ENCODE measurements around the gene ADGRL3.
A peak's percentile ranks its signal among the peaks of the same experiment; 100 is the strongest.
"Not testable (repeated sequence)": the region's sequence is repeated elsewhere in the genome, so short reads cannot be mapped to it uniquely, and the experiment has no call there.

The ADGRL3 gene

DNA sequence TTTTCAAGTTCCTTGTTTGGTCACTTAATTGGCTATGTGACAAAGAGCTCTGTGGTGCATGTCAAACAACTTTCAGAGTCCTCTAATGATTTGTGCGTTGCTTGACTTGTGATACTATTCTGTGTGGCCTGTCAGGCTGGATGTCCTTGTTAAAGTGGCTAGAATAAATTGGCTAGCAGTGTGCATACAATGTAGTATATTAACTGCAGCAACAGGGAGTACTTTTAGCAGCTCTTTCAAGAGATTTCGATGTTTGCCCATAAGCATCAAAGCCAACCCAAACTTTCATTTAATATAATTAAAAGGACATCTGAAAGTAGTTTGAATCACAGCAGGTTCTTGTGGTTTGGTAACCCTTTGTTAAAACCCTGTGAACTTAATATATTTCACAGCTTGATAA lies 718.9 kb downstream of the ADGRL3 start:
- no peak for DNase-seq

DNA sequence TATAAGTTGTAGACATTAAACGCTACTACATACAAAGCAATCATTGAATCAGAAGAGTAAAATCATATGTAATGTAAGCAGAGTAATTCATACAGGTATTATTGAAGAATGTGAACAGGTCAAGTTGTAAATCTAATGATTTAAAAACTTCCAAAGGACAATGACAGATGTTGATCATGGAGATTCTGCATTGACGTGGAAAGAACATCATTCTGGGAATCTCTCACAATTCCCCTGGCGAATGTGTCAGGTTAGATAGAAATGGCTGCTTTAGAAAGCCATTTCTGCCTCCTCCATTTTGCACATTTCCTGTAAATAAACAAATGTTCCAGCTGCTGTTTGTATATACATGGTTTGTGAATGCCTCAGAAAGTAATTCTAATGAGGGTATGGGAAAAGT lies 719.4 kb downstream of the ADGRL3 start:
- no peak for DNase-seq

GRCh38 chr4:61921920-61922319 lies 721.8 kb downstream of the ADGRL3 start:
- no peak for DNase-seq

DNA sequence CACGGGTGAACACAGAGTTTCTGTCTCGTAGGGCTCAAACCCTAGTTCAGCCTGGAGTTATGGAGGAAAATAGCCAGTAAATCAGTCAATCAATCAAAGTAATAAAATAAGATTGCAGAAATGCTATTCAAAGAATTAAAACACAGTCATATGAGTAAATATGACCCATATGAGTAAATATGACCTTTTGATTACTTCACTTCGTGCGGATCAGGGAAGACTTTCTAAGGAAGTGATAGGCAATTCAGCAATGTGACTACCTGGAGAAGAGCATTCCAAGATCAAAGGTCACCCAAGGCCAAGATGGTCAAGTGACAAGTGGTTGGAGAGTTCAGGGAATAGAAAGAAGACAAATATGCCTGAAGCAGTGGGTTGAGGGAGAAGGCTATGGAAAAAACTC lies 722.6 kb downstream of the ADGRL3 start:
- DNase-seq: no peak

DNA sequence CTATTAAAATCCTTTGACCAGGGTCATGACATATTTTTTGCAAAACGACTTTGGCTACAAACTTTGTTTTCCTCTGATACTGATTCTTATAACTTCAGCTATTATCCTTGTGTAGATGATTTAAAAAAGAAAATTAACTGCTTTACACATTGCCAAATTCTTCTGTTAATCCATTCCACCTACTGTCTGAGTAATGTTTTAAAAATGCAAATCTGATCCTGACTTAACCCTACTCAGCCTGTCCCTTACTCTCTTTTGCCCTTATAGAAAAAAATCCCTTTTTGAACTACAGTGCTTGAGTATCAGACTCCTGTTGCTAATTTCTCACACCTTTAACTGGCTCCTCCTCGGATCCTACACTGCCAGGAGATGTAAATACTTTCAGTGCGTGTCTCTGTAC lies 723.1 kb downstream of the ADGRL3 start:
- no peak for DNase-seq

DNA sequence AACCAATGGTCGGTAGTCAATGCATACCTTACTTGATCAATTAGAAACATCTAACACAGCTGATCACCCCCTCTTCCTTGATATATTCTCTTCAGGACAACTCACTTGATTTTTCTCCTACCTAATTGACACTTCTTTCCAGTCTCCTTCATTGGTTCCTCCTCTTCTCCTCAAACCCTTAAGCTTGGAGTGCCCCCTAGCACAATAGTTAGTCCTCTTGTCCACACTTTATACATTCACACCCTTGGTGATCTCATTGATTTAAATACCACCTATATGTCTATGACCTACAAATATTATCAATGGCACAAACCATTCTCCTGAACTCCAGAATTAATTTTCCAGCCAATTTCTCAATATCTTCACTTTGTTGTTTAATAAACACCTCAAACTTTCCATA lies 724.0 kb downstream of the ADGRL3 start:
- DNase-seq: no peak

DNA sequence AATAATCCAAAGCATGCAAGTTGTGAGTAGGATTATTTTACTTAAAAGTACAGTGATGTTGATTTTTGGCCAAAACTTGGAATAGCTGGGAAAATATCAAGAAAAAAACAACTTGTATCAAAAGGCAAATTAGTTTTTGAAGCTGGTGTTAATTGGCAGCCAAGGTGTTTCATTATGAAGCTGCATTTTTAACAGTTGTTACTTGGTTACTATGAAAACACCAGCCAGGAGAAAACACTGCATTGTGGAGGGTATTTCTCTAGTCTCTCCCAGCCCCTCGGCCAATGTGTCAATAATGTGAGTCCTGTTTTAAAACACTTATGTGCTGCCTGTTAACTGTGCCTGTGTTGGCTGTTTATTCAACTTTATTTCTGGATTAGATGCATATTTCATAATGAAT lies 733.4 kb downstream of the ADGRL3 start:
- no peak for DNase-seq

GRCh38 chr4:61934198-61934597 lies 734.1 kb downstream of the ADGRL3 start:
- no peak for DNase-seq

- no peak for DNase-seq
Measured at GRCh38 chr4:61938250-61938846, 738.2 kb downstream of the ADGRL3 start.

GRCh38 chr4:61950625-61951024 lies 750.5 kb downstream of the ADGRL3 start:
- DNase-seq: no peak

DNA sequence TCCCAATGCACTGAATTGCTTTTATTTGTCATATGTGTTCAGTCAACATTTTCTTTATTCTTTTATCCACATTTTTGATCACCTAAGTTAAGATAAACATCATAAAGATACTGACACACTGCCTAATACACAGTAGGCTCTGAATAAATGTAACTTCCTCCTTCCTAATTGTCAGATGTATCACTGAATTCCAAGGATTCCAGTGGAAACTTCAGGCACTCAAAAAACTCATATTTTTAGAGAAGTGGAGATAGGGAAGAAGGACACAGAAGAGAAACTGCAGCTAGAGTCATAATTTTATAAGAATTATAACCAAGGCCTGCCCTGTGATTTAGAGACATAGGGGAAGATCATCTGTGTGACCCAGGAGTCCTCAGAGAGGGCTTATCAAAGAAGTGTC lies 753.3 kb downstream of the ADGRL3 start:
- DNase-seq: peak; percentile 35

- DNase-seq: no peak
Measured at GRCh38 chr4:61958591-61958990, 758.5 kb downstream of the ADGRL3 start.

DNA sequence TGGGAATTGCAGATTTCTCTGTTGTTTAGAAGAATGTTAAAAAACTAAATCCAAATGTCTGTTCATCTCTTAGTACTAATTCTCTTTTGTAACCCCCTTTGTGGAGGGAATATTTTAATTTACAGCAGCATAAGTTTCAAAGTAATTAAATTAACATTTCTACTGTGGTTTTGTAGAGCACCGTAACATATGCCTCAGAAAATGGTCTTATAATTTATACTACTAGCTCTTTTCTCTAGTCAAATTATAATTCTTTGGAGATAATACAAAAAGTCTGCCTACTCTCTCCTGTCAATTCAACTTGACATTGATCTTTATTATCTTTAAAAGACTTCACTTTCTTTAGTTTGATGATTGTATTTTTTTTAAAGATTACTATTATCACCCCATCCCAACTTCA lies 759.0 kb downstream of the ADGRL3 start:
- DNase-seq: no peak

DNA sequence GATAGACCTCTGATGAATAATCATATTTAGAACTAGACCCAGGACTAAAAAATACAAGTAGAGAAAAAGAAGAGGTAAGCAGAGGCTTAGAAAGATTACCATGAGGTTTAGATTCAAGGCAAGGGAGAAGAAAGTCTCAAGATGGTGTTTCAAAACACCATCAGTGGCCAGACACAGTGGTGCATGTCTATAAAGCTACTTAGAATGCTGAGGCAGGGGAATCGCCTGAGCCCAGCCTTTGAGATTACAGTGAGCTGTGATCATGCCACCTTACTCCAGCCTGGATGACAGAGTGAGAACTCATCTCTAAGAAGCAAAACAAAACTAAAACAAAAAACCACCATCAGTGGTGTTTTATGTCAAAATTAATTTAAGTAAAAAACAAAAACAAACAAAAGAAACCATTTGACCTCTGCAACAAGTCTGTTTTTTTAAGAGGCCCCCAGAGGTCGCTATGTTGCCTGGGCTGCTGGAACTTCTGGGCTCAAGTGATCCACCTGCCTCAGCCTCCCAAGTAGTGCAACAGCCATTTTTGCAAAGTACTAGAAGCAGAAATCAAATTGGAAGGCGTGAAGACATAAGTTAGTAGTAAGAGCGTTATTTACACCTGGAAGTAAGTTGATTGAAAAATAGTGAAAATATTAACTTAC lies 784.3 kb downstream of the ADGRL3 start:
- DNase-seq: no peak

DNA sequence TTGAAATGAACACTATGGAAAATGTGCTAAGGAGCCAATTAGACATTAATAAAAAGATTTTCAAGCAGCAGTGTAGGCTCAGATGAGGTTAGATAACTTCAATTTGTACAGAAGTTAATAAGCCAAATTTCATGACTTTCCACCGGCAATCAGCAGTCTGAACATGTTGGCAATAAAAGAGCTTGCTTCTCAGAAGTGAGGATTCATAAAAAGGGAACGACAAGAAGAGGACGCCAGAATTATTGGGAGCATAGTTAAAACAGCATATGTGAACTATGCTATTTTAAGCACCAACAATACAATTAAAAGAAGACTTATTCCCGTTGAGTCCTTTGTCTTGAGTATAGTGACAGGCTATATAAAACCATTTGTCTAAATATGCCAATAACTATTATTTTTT lies 785.3 kb downstream of the ADGRL3 start:
- DNase-seq: no peak

GRCh38 chr4:61986929-61987328 lies 786.8 kb downstream of the ADGRL3 start:
- not testable (repeated sequence) for DNase-seq

DNA sequence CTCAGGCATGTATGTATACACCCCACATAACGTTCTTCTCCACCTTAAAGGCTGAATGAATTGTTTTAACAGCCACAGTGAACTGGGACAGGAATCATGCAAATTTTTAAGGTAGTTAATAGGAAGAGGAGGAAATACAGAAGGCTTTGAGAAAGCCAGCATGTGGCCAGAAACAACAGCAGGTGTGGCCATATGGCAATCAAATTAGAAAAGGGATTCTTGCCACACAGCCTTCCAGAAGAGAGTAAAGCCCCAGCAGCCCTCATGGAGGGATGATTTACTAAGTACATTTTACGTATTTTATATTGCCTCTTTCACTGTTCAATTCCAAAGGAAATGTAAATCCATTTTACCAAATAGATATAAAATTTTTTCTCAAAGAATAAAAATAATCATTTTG lies 792.2 kb downstream of the ADGRL3 start:
- no peak for DNase-seq

DNA sequence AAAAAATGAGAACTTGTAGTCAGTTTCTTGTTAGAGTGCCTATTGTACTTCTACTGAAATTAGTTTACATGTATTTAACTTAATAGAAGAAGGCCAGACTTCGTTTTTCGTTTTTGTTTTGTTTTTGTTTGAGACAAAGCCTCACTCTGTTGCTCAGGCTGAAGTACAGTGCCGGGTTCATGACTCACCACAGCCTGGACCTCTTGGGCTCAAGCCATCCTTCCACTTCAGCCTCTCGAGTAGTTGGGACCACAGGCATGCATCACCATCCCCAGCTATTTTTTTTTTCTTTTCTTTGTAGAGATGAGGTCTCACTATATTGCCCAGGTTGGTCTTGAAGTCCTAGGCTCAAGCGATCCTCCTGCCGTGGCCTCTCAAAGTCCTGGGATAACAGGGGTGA lies 793.9 kb downstream of the ADGRL3 start:
- peak; percentile 58 for DNase-seq

GRCh38 chr4:61995717-61996340 lies 795.7 kb downstream of the ADGRL3 start:
- DNase-seq: no peak

GRCh38 chr4:61996943-61997342 lies 796.8 kb downstream of the ADGRL3 start:
- DNase-seq: no peak

GRCh38 chr4:61997831-61998230 lies 797.7 kb downstream of the ADGRL3 start:
- no peak for DNase-seq

DNA sequence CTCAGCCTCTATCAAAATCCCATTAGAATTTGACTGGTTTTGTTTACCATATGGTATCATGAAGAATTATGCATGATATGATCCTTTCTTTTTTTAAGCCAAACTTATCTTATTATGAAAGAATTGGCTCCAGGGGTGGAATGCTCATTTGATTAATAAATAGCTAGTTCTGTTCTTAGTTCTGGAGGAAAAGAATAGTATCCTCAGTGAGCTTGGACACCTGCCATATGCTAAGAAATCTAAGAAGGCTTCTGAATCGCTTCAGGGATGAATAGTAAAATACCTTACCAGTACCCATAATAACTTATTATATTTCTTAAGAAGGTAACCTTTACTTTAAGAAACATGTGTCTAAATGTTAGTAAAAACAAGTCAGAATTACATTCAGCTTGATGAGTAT lies 803.6 kb downstream of the ADGRL3 start:
- no peak for DNase-seq

GRCh38 chr4:62004881-62005280 lies 804.8 kb downstream of the ADGRL3 start:
- no peak for DNase-seq

DNA sequence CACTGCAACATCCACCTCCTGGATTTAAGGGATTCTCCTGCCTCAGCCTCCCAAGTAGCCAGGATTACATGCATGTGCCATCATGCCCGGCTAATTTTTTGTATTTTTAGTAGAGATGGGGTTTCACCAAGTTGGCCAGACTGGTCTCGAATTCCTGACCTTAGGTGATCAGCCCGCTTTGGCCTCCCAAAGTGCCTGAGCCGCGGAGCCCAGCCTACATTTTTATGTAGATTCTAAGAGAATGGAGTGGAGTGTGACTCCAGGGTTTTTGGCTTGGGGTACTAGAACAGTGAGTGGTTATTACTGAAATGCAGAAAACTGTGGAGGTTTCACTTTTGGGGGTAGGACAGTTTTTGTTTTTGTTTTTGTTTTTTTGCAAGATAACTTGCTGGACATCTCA lies 806.0 kb downstream of the ADGRL3 start:
- no peak for DNase-seq

Measured in fibroblast of skin of scalp (primary cell).